Glutamatergic neuron (in vitro differentiated cells): ENCODE measurements around the gene CCKAR. TPM values are rescaled to one million over a fixed set of nuclear protein-coding genes. Genes with fewer than 3 reads are reported as not detected.

ENCODE experiments used
- DNase-seq: peaks from one replicate; pipeline ENCODE4 v3.0.0; 2022
- H3K27ac Mint-ChIP-seq: one replicate; pipeline ENCODE4 v1.8.0; 2020; ENCODE audit warnings: mild to moderate bottlenecking, mixed read lengths, inconsistent platforms; ENCODE audit not compliant: unreplicated experiment
- H3K27me3 Mint-ChIP-seq: one replicate; pipeline ENCODE4 v1.8.0; 2020; ENCODE audit warnings: mild to moderate bottlenecking, moderate library complexity, mixed read lengths, inconsistent platforms; ENCODE audit not compliant: unreplicated experiment
- H3K36me3 Mint-ChIP-seq: one replicate; pipeline ENCODE4 v1.8.0; 2020; ENCODE audit warnings: mild to moderate bottlenecking, mixed read lengths, inconsistent platforms; ENCODE audit not compliant: unreplicated experiment
- H3K4me1 Mint-ChIP-seq: one replicate; pipeline ENCODE4 v1.8.0; 2020; ENCODE audit warnings: mild to moderate bottlenecking, low read depth, mixed read lengths, inconsistent platforms; ENCODE audit not compliant: unreplicated experiment
- H3K4me3 Mint-ChIP-seq: one replicate; pipeline ENCODE4 v1.8.0; 2020; ENCODE audit warnings: mild to moderate bottlenecking, mixed read lengths, inconsistent platforms; ENCODE audit not compliant: unreplicated experiment
- H3K9me3 Mint-ChIP-seq: one replicate; pipeline ENCODE4 v1.8.0; 2020; ENCODE audit warnings: mild to moderate bottlenecking, moderate library complexity, mixed read lengths, inconsistent platforms; ENCODE audit not compliant: unreplicated experiment
- CTCF ChIP-seq: fragments of 200-600 bp; sonication (generic); IDR thresholded peaks from one replicate; pipeline ENCODE4 v1.5.0; 2021; ENCODE audit not compliant: partially characterized antibody, unreplicated experiment
- total RNA-seq: library from RNA; stranded (reverse); fragmentation: NEBNext Ultra II Directional; extraction: Animal tissue kit (Norgen Biotek cat#: 25700); gene quantifications from one replicate; pipeline ENCODE4 v1.2.1, GENCODE V29; 2021; ENCODE audit not compliant: unreplicated experiment

Gene CCKAR
- total RNA-seq, 1 donor from 2014 or later, result not detected

- H3K36me3 Mint-ChIP-seq, result peaks cover 5% of the 10 kb centered on the region
- no peak overlapping the region for H3K4me3 Mint-ChIP-seq
- H3K27me3 Mint-ChIP-seq, result peaks cover 1% of the 10 kb centered on the region
- no peaks in the 10 kb centered on the region for H3K4me1 Mint-ChIP-seq
- H3K9me3 Mint-ChIP-seq, result peaks cover 2% of the 10 kb centered on the region
- no peak overlapping the region for H3K27ac Mint-ChIP-seq
- no peak for DNase-seq
- TF ChIP-seq CTCF, result no peak
These were observed 21.9 kb downstream of the CCKAR start for GRCh38 chr4:26468283-26468949.

- Mint-ChIP-seq H3K27me3 (peaks cover 1% of the 10 kb centered on the region), H3K9me3 (peaks cover 2% of the 10 kb centered on the region), H3K4me3 (no peak overlapping the region), H3K36me3 (peaks cover 5% of the 10 kb centered on the region), H3K4me1 (no peaks in the 10 kb centered on the region), H3K27ac (no peak overlapping the region)
- DNase-seq, result no peak
- no peak for TF ChIP-seq CTCF
These were observed 22.6 kb downstream of the CCKAR start for GRCh38 chr4:26467724-26468123.

- Mint-ChIP-seq H3K4me1 (no peaks in the 10 kb centered on the region), H3K27ac (no peak overlapping the region), H3K36me3 (peaks cover 5% of the 10 kb centered on the region), H3K4me3 (no peak overlapping the region), H3K9me3 (peaks cover 2% of the 10 kb centered on the region), H3K27me3 (peaks cover 1% of the 10 kb centered on the region)
- DNase-seq, result no peak
- TF ChIP-seq CTCF, result no peak
These were observed 23.6 kb downstream of the CCKAR start for GRCh38 chr4:26466578-26467270.

GRCh38 chr4:26464420-26465095 lies 25.7 kb downstream of the CCKAR start:
- Mint-ChIP-seq H3K36me3 (peaks cover 5% of the 10 kb centered on the region), H3K27me3 (peaks cover 1% of the 10 kb centered on the region), H3K4me3 (no peak overlapping the region), H3K4me1 (no peaks in the 10 kb centered on the region), H3K9me3 (peaks cover 2% of the 10 kb centered on the region), H3K27ac (no peak overlapping the region)
- no peak for DNase-seq
- TF ChIP-seq CTCF, result no peak

DNA sequence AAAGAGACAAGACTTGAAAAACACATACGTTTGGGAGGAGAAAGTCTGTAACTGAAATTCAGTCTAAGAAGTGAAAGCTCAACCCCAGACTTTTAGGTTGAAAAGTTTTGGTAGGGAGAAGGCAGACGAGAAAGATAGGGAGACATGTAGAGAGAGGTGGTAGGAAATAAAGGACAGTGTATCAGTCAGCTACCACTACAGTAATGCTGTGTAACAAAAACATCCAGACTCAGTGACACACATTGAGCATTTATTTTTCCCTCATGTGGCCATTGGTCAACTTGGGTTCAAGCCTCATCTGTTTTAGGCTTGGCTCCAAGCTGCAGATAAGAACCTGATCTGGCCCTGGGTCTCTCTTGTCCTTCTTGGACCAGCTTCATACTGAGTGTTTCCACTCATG lies 26.9 kb downstream of the CCKAR start:
- no peak for DNase-seq
- peaks cover 2% of the 10 kb centered on the region for H3K4me1 Mint-ChIP-seq
- H3K9me3 Mint-ChIP-seq, result peaks cover 2% of the 10 kb centered on the region
- no peak overlapping the region for H3K27ac Mint-ChIP-seq
- H3K4me3 Mint-ChIP-seq, result no peak overlapping the region
- no peak for TF ChIP-seq CTCF
- peaks cover 5% of the 10 kb centered on the region for H3K36me3 Mint-ChIP-seq
- peaks cover 1% of the 10 kb centered on the region for H3K27me3 Mint-ChIP-seq
